Mesothelial cell of epicardium (in vitro differentiated cells): ENCODE measurements around the gene DEPDC4. TPM values are rescaled to one million over a fixed set of nuclear protein-coding genes. Genes with fewer than 3 reads are reported as not detected.
"Not testable (repeated sequence)": the region's sequence is repeated elsewhere in the genome, so short reads cannot be mapped to it uniquely, and the experiment has no call there.

ENCODE experiments used
- DNase-seq, 2 experiments: peaks; one replicate each; pipeline ENCODE4 v3.0.0; 2021; ENCODE audit warnings: low spot score in 2 of 2; ENCODE audit not compliant: unreplicated experiment in 2 of 2
- H3K27ac Mint-ChIP-seq: 2 replicates; pipeline ENCODE4 v1.8.0; 2021; ENCODE audit warnings: mixed read lengths
- H3K27me3 Mint-ChIP-seq: 2 replicates; pipeline ENCODE4 v1.8.0; 2021; ENCODE audit warnings: low read depth, mixed read lengths
- H3K36me3 Mint-ChIP-seq: 2 replicates; pipeline ENCODE4 v1.8.0; 2021; ENCODE audit warnings: mixed read lengths
- H3K4me1 Mint-ChIP-seq: 2 replicates; pipeline ENCODE4 v1.8.0; 2021; ENCODE audit warnings: mixed read lengths
- H3K4me3 Mint-ChIP-seq: 2 replicates; pipeline ENCODE4 v1.8.0; 2021; ENCODE audit warnings: mild to moderate bottlenecking, moderate library complexity, mixed read lengths
- H3K9me3 Mint-ChIP-seq: 2 replicates; pipeline ENCODE4 v1.8.0; 2021; ENCODE audit warnings: mixed read lengths
- CTCF ChIP-seq: fragments of 200-600 bp; sonication (generic); IDR thresholded peaks from one replicate; pipeline ENCODE4 v1.5.0; 2021; ENCODE audit warnings: antibody characterized with exemption; ENCODE audit not compliant: unreplicated experiment
- total RNA-seq: library from RNA; stranded (reverse); gene quantifications from 3 replicates; pipeline ENCODE4 v1.2.1, GENCODE V29; 2021

DEPDC4 gene
- total RNA-seq, 1 donor from 2014 or later, result 3.6 TPM

GRCh38 chr12:100267603-100268281 is 863 bp upstream of the DEPDC4 start:
- Mint-ChIP-seq H3K9me3 (no peaks in the 10 kb centered on the region), H3K27me3 (no peaks in the 10 kb centered on the region), H3K27ac (peak overlapping the region; percentile 94), H3K4me3 (peak overlapping the region; percentile 99), H3K36me3 (no peaks in the 10 kb centered on the region), H3K4me1 (peaks cover 26% of the 10 kb centered on the region)
- peak in 1 of 2 experiments; percentile 32 for DNase-seq
- no peak for TF ChIP-seq CTCF

GRCh38 chr12:100266585-100266834 is 369 bp downstream of the DEPDC4 start:
- Mint-ChIP-seq H3K27me3 (no peaks in the 10 kb centered on the region), H3K27ac (peak overlapping the region; percentile 99), H3K4me3 (peak overlapping the region; percentile 99), H3K36me3 (no peaks in the 10 kb centered on the region), H3K4me1 (peaks cover 22% of the 10 kb centered on the region), H3K9me3 (no peaks in the 10 kb centered on the region)
- DNase-seq, result peak; percentile 91 to 96
- TF ChIP-seq CTCF, result no peak

GRCh38 chr12:100265732-100266584 is 921 bp downstream of the DEPDC4 start:
- Mint-ChIP-seq H3K27me3 (no peaks in the 10 kb centered on the region), H3K36me3 (no peaks in the 10 kb centered on the region), H3K9me3 (no peaks in the 10 kb centered on the region), H3K4me1 (peaks cover 19% of the 10 kb centered on the region), H3K4me3 (peak overlapping the region; percentile 99), H3K27ac (peak overlapping the region; percentile 99)
- no peak for TF ChIP-seq CTCF
- DNase-seq, result no peak

GRCh38 chr12:100265107-100265506 is 1.8 kb downstream of the DEPDC4 start:
- H3K27ac Mint-ChIP-seq, H3K4me3 Mint-ChIP-seq, DNase-seq, H3K9me3 Mint-ChIP-seq, H3K27me3 Mint-ChIP-seq, H3K36me3 Mint-ChIP-seq: not testable (repeated sequence)
- H3K4me1 Mint-ChIP-seq, result peaks cover 16% of the 10 kb centered on the region

GRCh38 chr12:100263131-100263530 is 3.7 kb downstream of the DEPDC4 start:
- Mint-ChIP-seq H3K4me3 (no peak overlapping the region), H3K4me1 (peaks cover 2% of the 10 kb centered on the region), H3K9me3 (peaks cover 5% of the 10 kb centered on the region), H3K27me3 (no peaks in the 10 kb centered on the region), H3K36me3 (peaks cover 3% of the 10 kb centered on the region), H3K27ac (no peak overlapping the region)
- no peak for DNase-seq
- TF ChIP-seq CTCF, result no peak

GRCh38 chr12:100258127-100258526 is 8.8 kb downstream of the DEPDC4 start:
- peaks cover 7% of the 10 kb centered on the region for H3K4me1 Mint-ChIP-seq
- H3K9me3 Mint-ChIP-seq, result peaks cover 9% of the 10 kb centered on the region
- no peak overlapping the region for H3K4me3 Mint-ChIP-seq
- no peak overlapping the region for H3K27ac Mint-ChIP-seq
- H3K36me3 Mint-ChIP-seq, result peaks cover 8% of the 10 kb centered on the region
- H3K27me3 Mint-ChIP-seq, result no peaks in the 10 kb centered on the region
- TF ChIP-seq CTCF, result no peak
- DNase-seq, result no peak
